G401 (cell line): ENCODE measurements around the gene OR6B2. TPM values are rescaled to one million over a fixed set of nuclear protein-coding genes. Genes with fewer than 3 reads are reported as not detected.

Experiments used
- DNase-seq: peaks from one replicate; pipeline ENCODE4 v3.0.0-alpha.2; 2015; ENCODE audit warnings: low spot score
- in situ Hi-C: cut with HindIII; loops from 2 replicates; pipeline ENCODE4 v1.10.0; 2016; ENCODE audit warnings: low sequenced_read_pairs, mixed read lengths
- total RNA-seq: library from RNA; depleted of rRNA; stranded (reverse); fragments of >200 nt; shearing (Covaris generic); gene quantifications from 2 replicates; pipeline ENCODE4 v1.2.3, GENCODE V29; 2014; rRNA removed

Gene OR6B2
- total RNA-seq, 1 experiment from 2014 or later = not detected

DNA sequence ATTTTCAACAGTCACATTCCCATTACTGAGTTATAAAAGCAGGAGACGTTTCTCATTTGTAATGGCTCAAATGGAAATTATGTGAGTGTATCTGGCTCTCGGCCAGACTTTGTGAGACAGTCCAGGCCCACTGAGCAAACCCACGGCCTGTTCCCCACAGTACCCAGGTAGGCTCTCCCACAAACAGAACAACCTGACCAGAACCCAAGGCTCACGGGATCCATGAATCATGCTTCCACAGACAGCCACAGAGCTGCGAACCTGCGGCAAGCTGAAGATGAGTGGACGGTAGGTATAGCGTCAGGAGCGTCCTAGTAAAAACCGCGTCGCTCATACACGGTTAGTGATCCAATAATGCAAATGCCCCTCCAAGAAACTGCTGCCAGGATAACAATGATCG is 39.3 kb downstream of the OR6B2 start:
- DNase-seq = no peak
- in situ Hi-C loops = no loop called here

DNA sequence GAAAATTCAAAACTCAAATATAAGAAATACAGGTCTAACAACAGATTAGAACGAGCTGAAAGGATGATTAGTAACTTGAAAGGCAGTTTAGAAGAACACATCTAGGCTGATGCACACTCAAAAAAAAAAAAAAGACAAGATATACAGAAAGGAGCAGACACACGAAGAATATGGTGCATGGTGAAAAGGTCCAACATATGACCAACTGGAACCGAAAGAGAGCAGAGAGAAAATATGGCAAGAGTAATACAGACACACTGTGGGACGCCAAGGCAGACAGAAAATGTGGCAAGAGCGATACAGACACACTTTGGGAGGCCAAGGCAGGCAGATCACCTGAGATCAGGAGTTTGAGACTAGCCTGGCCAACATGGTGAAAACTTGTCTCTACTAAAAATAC is 44.9 kb downstream of the OR6B2 start:
- DNase-seq = no peak
- in situ Hi-C loops = no loop called here

DNA sequence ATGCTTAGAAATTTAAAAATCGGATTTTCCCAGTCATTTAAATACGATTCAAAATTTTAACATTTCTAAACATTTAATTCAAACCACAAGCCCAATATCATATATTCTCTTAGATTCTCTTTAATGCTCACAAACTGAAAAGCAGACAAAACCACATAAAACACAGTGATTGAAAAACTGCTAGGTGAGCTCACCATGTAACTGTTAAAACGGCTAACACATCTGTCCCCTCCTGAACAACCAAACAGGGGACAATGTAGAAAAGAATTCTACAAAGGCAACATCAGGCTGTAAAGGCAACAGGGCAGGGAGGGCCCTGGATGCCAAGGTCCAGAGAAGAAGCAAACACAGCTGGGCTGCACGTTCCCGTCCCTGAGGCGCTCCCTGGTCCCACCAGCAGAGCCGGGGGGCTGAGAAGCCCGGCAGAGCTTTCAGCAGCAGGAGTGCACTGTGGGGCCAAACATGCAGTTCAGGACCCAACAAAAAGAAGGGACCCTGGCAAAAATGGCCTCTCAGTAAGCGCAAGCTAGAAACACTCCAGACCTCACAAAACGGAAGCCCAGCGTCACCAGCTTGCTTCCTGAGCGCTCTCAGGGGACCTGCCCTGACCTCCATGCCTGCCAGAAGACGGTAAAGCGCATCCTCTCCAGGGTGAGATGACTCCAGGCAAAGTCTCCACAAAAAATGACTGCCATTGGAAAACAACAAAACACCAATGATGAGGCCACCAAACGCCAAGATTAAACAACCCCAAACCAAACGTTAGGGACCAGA is 45.6 kb downstream of the OR6B2 start:
- in situ Hi-C loops = no loop called here

DNA sequence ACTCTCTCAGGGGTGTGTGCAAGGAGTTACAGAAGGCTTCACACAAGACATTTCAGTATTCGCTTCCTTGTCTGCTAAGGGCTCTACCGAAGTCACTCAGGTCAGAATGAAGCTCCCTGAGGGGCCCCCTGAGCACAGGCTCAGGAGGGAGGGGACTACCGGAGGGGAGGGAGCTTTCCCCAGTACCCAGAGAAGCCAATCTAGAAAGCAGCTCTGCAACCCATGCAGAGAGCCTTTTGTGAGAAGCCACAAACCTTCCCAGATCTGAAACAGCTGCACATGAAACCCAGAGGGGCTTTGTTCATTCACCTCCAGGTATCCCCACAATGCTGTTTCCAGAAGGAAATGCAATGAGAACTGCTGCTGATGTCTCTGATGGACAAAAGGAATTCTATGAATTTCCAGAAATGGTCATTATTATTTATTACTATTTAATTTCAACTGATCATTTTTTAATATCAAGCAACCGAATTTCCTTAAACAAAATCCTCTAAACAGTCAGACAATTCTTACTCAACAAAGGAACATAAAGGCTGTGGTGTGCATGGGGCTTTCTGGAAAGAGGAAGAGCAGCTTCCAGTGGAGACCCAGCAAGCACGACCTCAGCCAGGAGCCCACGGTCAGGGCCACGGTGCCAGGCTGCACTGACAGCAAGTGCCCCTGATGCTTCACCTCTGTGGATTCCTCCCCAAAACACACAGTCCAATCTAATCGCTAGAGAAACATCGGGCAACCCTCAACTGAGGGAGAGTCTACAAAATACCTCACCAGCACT is 47.0 kb downstream of the OR6B2 start:
- in situ Hi-C loops = no loop called here
- DNase-seq = no peak

More for the DNA sequence above, 45.6 kb downstream of the OR6B2 start:
- DNase-seq = no peak

Other genes starting within 250 kb of the OR6B2 start
- gene NDUFA10, start 5.1 kb downstream of the OR6B2 start, total RNA-seq = 274 and 297 TPM in 2 replicates
- not detected in 2 replicates for gene OR6B3, start 23.1 kb upstream of the OR6B2 start, total RNA-seq
- gene COPS9, start 105.9 kb upstream of the OR6B2 start, total RNA-seq = 221 and 260 TPM in 2 replicates
- not detected in 2 replicates for gene OTOS, start 110.2 kb upstream of the OR6B2 start, total RNA-seq